K562 (cell line): Measurements from ENCODE around the gene S100A9.

Source experiments
- NEUROD1 ChIP-seq: fragments of 150-350 bp; IDR thresholded peaks from 2 replicates; pipeline ENCODE4 v1.6.1; 2014; ENCODE audit warnings: borderline replicate concordance, low read length, low read depth; ENCODE audit not compliant: partially characterized antibody
- TF ChIP-seq, protein P1 (sequence below), 2 experiments: fragments of 200-800 bp in 1 of 2; sonication (Bioruptor generic) in 1 of 2; sonication (generic) in 1 of 2; formaldehyde crosslinking in 1 of 2; IDR thresholded peaks in 1 of 2; conservative IDR thresholded peaks in 1 of 2; 2 replicates each; pipeline versions ENCODE4 v1.5.0 to v1.6.1; 2016 to 2020; ENCODE audit warnings: missing compliant biosample characterization in 1 of 2, missing genetic modification characterization in 1 of 2, missing genetic modification reagents in 1 of 2

DNA sequence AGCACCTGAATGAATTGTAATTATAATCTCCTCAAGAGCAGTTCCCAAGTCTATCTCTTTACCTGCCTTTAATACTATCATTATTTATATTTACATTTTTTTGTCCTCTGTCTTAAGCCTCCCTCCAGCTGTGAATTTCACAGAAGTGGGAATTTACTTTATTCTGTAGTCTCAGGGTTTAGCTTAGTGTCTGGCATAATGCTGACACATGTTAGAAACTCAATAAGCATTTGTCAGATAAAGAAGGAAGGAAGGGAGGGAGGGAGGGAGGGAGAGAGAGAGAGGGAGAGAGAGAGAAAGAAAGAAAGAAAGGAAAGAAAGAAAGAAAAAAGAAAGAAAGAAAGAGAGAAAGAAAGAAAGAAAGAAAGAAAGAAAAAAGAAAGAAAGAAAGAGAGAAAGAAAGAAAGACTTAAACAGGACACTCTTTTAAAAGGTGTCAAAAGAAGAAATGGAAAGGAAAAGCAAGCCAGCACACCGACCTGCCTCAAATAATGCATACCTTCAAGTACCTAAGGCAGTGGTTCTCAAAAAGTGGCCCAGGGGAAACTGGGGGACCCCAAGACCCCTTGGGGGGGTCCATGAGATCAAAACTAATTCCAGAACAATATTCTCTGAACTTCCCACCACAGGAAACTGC is 7.2 kb upstream of the S100A9 start:
- TF ChIP-seq, protein P1, sequence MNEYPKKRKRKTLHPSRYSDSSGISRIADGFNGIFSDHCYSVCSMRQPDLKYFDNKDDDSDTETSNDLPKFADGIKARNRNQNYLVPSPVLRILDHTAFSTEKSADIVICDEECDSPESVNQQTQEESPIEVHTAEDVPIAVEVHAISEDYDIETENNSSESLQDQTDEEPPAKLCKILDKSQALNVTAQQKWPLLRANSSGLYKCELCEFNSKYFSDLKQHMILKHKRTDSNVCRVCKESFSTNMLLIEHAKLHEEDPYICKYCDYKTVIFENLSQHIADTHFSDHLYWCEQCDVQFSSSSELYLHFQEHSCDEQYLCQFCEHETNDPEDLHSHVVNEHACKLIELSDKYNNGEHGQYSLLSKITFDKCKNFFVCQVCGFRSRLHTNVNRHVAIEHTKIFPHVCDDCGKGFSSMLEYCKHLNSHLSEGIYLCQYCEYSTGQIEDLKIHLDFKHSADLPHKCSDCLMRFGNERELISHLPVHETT (CRISPR knock-in tag; conservative IDR thresholded peaks at IDR 0.05 in 1 of 2, IDR thresholded peaks at IDR 0.05 in 1 of 2) = no peak
- no peak for TF ChIP-seq NEUROD1
